GM12872 (cell line): ENCODE data around the gene HSPD1.

ENCODE experiments used
- CTCF ChIP-seq: IDR thresholded peaks from 3 replicates; pipeline ENCODE4 v1.5.1; 2011; ENCODE audit warnings: low read depth, mild to moderate bottlenecking, low read length, moderate library complexity; ENCODE audit not compliant: insufficient read depth

Gene HSPD1

GRCh38 chr2:197496695-197497094 is 2.9 kb downstream of the HSPD1 start:
- TF ChIP-seq CTCF = no peak

- TF ChIP-seq CTCF = no peak
These were observed 4.1 kb downstream of the HSPD1 start for GRCh38 chr2:197495433-197496134.

GRCh38 chr2:197487385-197487784 is 12.3 kb downstream of the HSPD1 start:
- TF ChIP-seq CTCF = no peak

GRCh38 chr2:197486175-197486574 is 13.5 kb downstream of the HSPD1 start:
- TF ChIP-seq CTCF = no peak

GRCh38 chr2:197480165-197481036 is 19.2 kb downstream of the HSPD1 start:
- no peak for TF ChIP-seq CTCF

- TF ChIP-seq CTCF = no peak
These were observed 21.8 kb downstream of the HSPD1 start for GRCh38 chr2:197477797-197478196.

- TF ChIP-seq CTCF = no peak
These were observed 27.5 kb downstream of the HSPD1 start for GRCh38 chr2:197472166-197472565.
